A549 (cell line): Measurements from ENCODE around the gene NCOA1. TPM values are rescaled to one million over a fixed set of nuclear protein-coding genes. Genes with fewer than 3 reads are reported as not detected.

Experiments used
- ATAC-seq, 2 experiments: fragments of 200-7000 bp in 1 of 2; fragments of >200 bp in 1 of 2; cut with Nextera tagmentation in 1 of 2; cut with Tn5 transposase in 1 of 2; 3 replicates each; pipeline versions ENCODE4 v1.8.0 to v1.9.1; 2018 to 2020; ENCODE audit warnings: mild to moderate bottlenecking in 1 of 2, moderate library complexity in 1 of 2
- CTCF ChIA-PET: fragments of 300-600 bp; sonication (Branson Sonifier 250); formaldehyde crosslinking; extraction: SDS; loops from one replicate; lab custom pipeline; 2021; ENCODE audit warnings: antibody characterized with exemption, inconsistent platforms; lab: Yijun Ruan, JAX
- POLR2A ChIA-PET: fragments of 350-600 bp; formaldehyde crosslinking; extraction: SDS; loops from one replicate; lab custom pipeline; 2021; ENCODE audit warnings: antibody characterized with exemption, inconsistent platforms; lab: Yijun Ruan, JAX
- DNase-seq, 2 experiments: peaks; one replicate each; pipeline versions ENCODE4 v3.0.0 to v3.0.0-alpha.2; 2011 to 2016; ENCODE audit warnings: low read depth in 1 of 2, low spot score in 1 of 2
- FAIRE-seq: peaks from 2 replicates; lab custom pipeline; 2011; peaks lifted over from hg19 to GRCh38; lab: Jason Lieb, UNC
- H3K27ac ChIP-seq, 2 experiments: fragments of >200 bp; sonication (Bioruptor Twin); formaldehyde crosslinking; 3 replicates each; pipeline ENCODE4 v1.5.1; 2016 to 2017
- H3K4me1 ChIP-seq: fragments of >200 bp; sonication (Bioruptor Twin); formaldehyde crosslinking; 3 replicates; pipeline ENCODE4 v1.6.1; 2016
- H3K4me2 ChIP-seq: fragments of >200 bp; sonication (Bioruptor Twin); formaldehyde crosslinking; 3 replicates; pipeline ENCODE4 v1.6.1; 2016
- H3K4me3 ChIP-seq: fragments of >200 bp; sonication (Bioruptor Twin); formaldehyde crosslinking; 3 replicates; pipeline ENCODE4 v1.5.1; 2016
- H3K9me3 ChIP-seq: fragments of >200 bp; sonication (Bioruptor Twin); formaldehyde crosslinking; 3 replicates; pipeline ENCODE4 v1.6.1; 2016
- ATOH8 ChIP-seq: fragments of 250-450 bp; sonication (Bioruptor Pico); IDR thresholded peaks from 2 replicates; pipeline ENCODE4 v1.5.0; 2020; ENCODE audit warnings: low read depth, mild to moderate bottlenecking, moderate library complexity
- BCL3 ChIP-seq: fragments of >200 bp; sonication (Bioruptor Twin); formaldehyde crosslinking; IDR thresholded peaks from 3 replicates; pipeline ENCODE4 v1.6.1; 2016
- CHD4 ChIP-seq: fragments of 200-600 bp; sonication (generic); IDR thresholded peaks from 2 replicates; pipeline ENCODE4 v1.6.1; 2016; ENCODE audit warnings: antibody characterized with exemption, mild to moderate bottlenecking, borderline replicate concordance
- CTCF ChIP-seq: fragments of >200 bp; sonication (Bioruptor Twin); formaldehyde crosslinking; IDR thresholded peaks from 3 replicates; pipeline ENCODE4 v1.5.1; 2016
- EHF ChIP-seq: fragments of 250-450 bp; sonication (Bioruptor Pico); IDR thresholded peaks from 2 replicates; pipeline ENCODE4 v1.5.0; 2020; ENCODE audit warnings: mild to moderate bottlenecking
- EP300 ChIP-seq, 2 experiments: fragments of >200 bp; sonication (Bioruptor Twin); formaldehyde crosslinking; IDR thresholded peaks; 2 replicates in 1 of 2; 3 replicates in 1 of 2; pipeline ENCODE4 v1.6.1; 2016 to 2017
- ESRRA ChIP-seq: fragments of 150-350 bp; IDR thresholded peaks from 2 replicates; pipeline ENCODE4 v1.6.1; 2014; ENCODE audit warnings: mild to moderate bottlenecking, low read length, borderline replicate concordance
- FOSB ChIP-seq: fragments of 250-450 bp; sonication (Bioruptor Pico); IDR thresholded peaks from 2 replicates; pipeline ENCODE4 v1.5.0; 2020; ENCODE audit warnings: mild to moderate bottlenecking, moderate library complexity
- FOSL2 ChIP-seq, 2 experiments: fragments of 450-650 bp in 1 of 2; fragments of >200 bp in 1 of 2; sonication (Bioruptor Twin) in 1 of 2; formaldehyde crosslinking; IDR thresholded peaks; 2 replicates each; pipeline versions ENCODE4 v1.5.0 to v1.6.1; 2016 to 2020; ENCODE audit warnings: mild to moderate bottlenecking in 1 of 2, moderate library complexity in 1 of 2
- NPAS2 ChIP-seq: fragments of 250-450 bp; sonication (Bioruptor Pico); IDR thresholded peaks from 2 replicates; pipeline ENCODE4 v1.8.0; 2022; ENCODE audit warnings: mild to moderate bottlenecking, moderate library complexity, borderline replicate concordance
- NR3C1 ChIP-seq: fragments of >200 bp; sonication (Bioruptor Twin); formaldehyde crosslinking; IDR thresholded peaks from 3 replicates; pipeline ENCODE4 v1.6.1; 2017
- POLR2A ChIP-seq: IDR thresholded peaks from 2 replicates; pipeline ENCODE4 v1.6.1; 2012; ENCODE audit warnings: mild to moderate bottlenecking, low read length
- RAD21 ChIP-seq, 2 experiments: fragments of >200 bp in 1 of 2; sonication (Bioruptor Twin) in 1 of 2; formaldehyde crosslinking in 1 of 2; IDR thresholded peaks in 1 of 2; conservative IDR thresholded peaks in 1 of 2; 2 replicates in 1 of 2; 3 replicates in 1 of 2; pipeline ENCODE4 v1.6.1; 2012 to 2018; ENCODE audit warnings: inconsistent platforms in 1 of 2
- REST ChIP-seq: fragments of 200-600 bp; sonication (generic); IDR thresholded peaks from 2 replicates; pipeline ENCODE4 v1.6.1; 2016; ENCODE audit warnings: antibody characterized with exemption, mild to moderate bottlenecking, moderate library complexity
- TP53 ChIP-seq: fragments of 250-450 bp; sonication (Bioruptor Pico); IDR thresholded peaks from 2 replicates; pipeline ENCODE4 v1.5.0; 2021; ENCODE audit warnings: mild to moderate bottlenecking, moderate library complexity
- USF2 ChIP-seq: fragments of 450-650 bp; IDR thresholded peaks from 2 replicates; pipeline ENCODE4 v1.6.1; 2014; ENCODE audit warnings: antibody characterized with exemption
- ZSCAN20 ChIP-seq: fragments of 250-450 bp; sonication (Bioruptor Pico); IDR thresholded peaks from 2 replicates; pipeline ENCODE4 v1.8.0; 2022; ENCODE audit warnings: mild to moderate bottlenecking, moderate library complexity
- WGBS: methylation state at CpG from one replicate; pipeline ENCODE4 v1.1.6; 2017; ENCODE audit errors: missing lambda C conversion rate; 5-methylcytosine and 5-hydroxymethylcytosine counted together
- polyA plus RNA-seq, 4 experiments: library from polyadenylated mRNA; depleted of rRNA in 3 of 4; stranded (reverse); fragments of >200 nt; fragmentation: RNase III in 1 of 4; extraction: RNeasy Plus Mini Kit Qiagen cat#74134 plus additional on column Dnase treatment in 1 of 4; gene quantifications; 2 replicates in 3 of 4; 3 replicates in 1 of 4; pipeline ENCODE4 v1.2.3, GENCODE V29; 2011 to 2017

Gene NCOA1
- polyA plus RNA-seq, 2 of the 4 experiments (the other 2 are of a cell fraction), result 7.6 to 29.9 TPM

GRCh38 chr2:24771764-24772586 is 280.9 kb downstream of the NCOA1 start:
- TF ChIP-seq CHD4 (no peak), RAD21 (conservative IDR thresholded peaks at IDR 0.05 in 1 of 2, IDR thresholded peaks at IDR 0.05 in 1 of 2) (no peak), NPAS2 (CRISPR knock-in tag) (no peak), CTCF (no peak), EP300 (IDR thresholded peaks at IDR 0.05) (no peak), FOSL2 (IDR thresholded peaks at IDR 0.05) (no peak), FOSL2 (CRISPR knock-in tag; IDR thresholded peaks at IDR 0.05) (no peak), REST (no peak), ESRRA (no peak), EHF (no peak), ATOH8 (CRISPR knock-in tag) (no peak), NR3C1 (no peak), USF2 (no peak), ZSCAN20 (CRISPR knock-in tag) (no peak), POLR2A (no peak), TP53 (no peak), FOSB (no peak), BCL3 (no peak)
- TF ChIP-seq, all 56 proteins: peak for 0
- WGBS, result 93% methylated on average over 5 of the region's 5 CpGs
- DNase-seq (no peak), ATAC-seq (peak in 1 of 2 experiments; percentile 24; a peak in 1 of 6 replicates), FAIRE-seq (no peak)
- Histone ChIP-seq H3K27ac (no peak overlapping the region), H3K4me3 (no peak overlapping the region), H3K4me2 (no peak overlapping the region), H3K4me1 (no peaks in the 10 kb centered on the region), H3K9me3 (no peaks in the 10 kb centered on the region)
- CTCF ChIA-PET, result interaction anchor here (1.5 to 4.4 kb wide), 2 partner anchors 19 to 362 kb away, joined by 5 to 28 read pairs; partner anchors contain the start of genes CENPO and PTRHD1
- POLR2A ChIA-PET, result no interaction called here
